Esophagus squamous epithelium (tissue), 5 donors: ENCODE data around the gene SREBF1. TPM values are rescaled to one million over a fixed set of nuclear protein-coding genes. Genes with fewer than 3 reads are reported as not detected.
A peak's percentile ranks its signal among the peaks of the same experiment; 100 is the strongest.

Experiments used
- DNase-seq: peaks from one replicate; lab custom pipeline; 2025; lab: John Stamatoyannopoulos, UW
- H3K27ac ChIP-seq, 4 donors: fragments of 200-600 bp; sonication (generic); one replicate each; pipeline ENCODE4 v1.5.1; 2016 to 2019; ENCODE audit warnings: mild to moderate bottlenecking in 1 of 4
- H3K27me3 ChIP-seq, 4 donors: fragments of 200-600 bp; sonication (generic); 1 replicate in 3 of 4; 2 replicates in 1 of 4; pipeline versions ENCODE4 v1.5.1 to v1.6.0; 2017 to 2021; ENCODE audit warnings: antibody characterized with exemption in 1 of 4
- H3K36me3 ChIP-seq, 3 donors: fragments of 200-600 bp; sonication (generic); one replicate each; pipeline ENCODE4 v1.5.1; 2016 to 2019
- H3K4me1 ChIP-seq, 3 donors: fragments of 200-600 bp; sonication (generic); one replicate each; pipeline ENCODE4 v1.5.1; 2017 to 2019
- H3K4me3 ChIP-seq, 4 donors: fragments of 200-600 bp; sonication (generic); 1 replicate in 3 of 4; 2 replicates in 1 of 4; pipeline ENCODE4 v1.5.1; 2016 to 2019; ENCODE audit warnings: mild to moderate bottlenecking in 2 of 4, moderate library complexity in 1 of 4
- H3K9me3 ChIP-seq, 3 donors: fragments of 200-600 bp; sonication (generic); one replicate each; pipeline ENCODE4 v1.5.1; 2016 to 2019
- CTCF ChIP-seq, 6 experiments: fragments of 450-650 bp in 4 of 6; fragments of 200-600 bp in 2 of 6; sonication (generic) in 2 of 6; IDR thresholded peaks; one replicate each; pipeline ENCODE4 v1.5.1; 2016 to 2019; ENCODE audit warnings: antibody characterized with exemption in 6 of 6, mild to moderate bottlenecking in 4 of 6, moderate library complexity in 4 of 6
- POLR2A ChIP-seq, 4 donors: fragments of 450-650 bp; IDR thresholded peaks; one replicate each; pipeline ENCODE4 v1.6.1; 2017; ENCODE audit warnings: antibody characterized with exemption in 4 of 4, mild to moderate bottlenecking in 4 of 4, moderate library complexity in 3 of 4
- WGBS, 2 donors: methylation state at CpG; one replicate each; pipeline ENCODE4 v1.1.5; 2018; 5-methylcytosine and 5-hydroxymethylcytosine counted together
- intact Hi-C: fragments of 100-400 bp; cut with DNase I; formaldehyde crosslinking; loops from one replicate; pipeline ENCODE4 v1.15.0; 2022
- total RNA-seq, 4 donors: library from RNA; depleted of rRNA; stranded (reverse); fragments of >200 nt; gene quantifications; one replicate each; pipeline ENCODE4 v1.1.0, GENCODE V29; 2016
- donor health status: DM: yes; HTN: yes; CAD: no.

SREBF1 gene
- total RNA-seq, 4 donors from 2014 or later: 55.0 to 137 (median 108) TPM

DNA sequence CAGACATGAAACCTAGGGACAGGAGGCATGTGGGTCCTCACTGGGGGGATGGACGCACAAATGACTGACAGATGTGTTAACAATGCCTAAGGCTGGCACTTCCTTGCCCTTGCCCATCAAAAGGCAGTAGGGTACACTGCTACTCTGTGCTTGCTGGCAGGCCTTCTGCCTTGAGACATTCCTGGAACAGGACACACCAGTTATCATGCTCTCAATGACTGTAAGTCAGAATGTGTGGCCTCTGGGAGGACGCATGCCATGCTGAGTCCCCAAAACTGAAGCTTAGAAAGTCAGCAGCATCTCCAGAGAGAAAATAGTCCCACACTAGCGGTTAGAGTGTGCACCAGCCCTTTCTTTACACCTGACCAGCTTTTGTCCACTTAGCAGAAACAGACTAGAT lies 16.1 kb upstream of the SREBF1 start:
- peak overlapping the region in 1 of 4 donors; percentile 46 for H3K27ac ChIP-seq
- H3K4me3 ChIP-seq: no peak overlapping the region
- H3K36me3 ChIP-seq: peaks cover 0 to 74% (median 4%) of the 10 kb centered on the region in 3 donors
- H3K9me3 ChIP-seq: no peaks in the 10 kb centered on the region
- no peak for TF ChIP-seq POLR2A (IDR thresholded peaks at IDR 0.05)
- no peak for TF ChIP-seq CTCF (IDR thresholded peaks at IDR 0.05)
- DNase-seq: no peak
- H3K27me3 ChIP-seq: no peaks in the 10 kb centered on the region
- intact Hi-C loops: no loop called here
- WGBS, 2 donors: 88 to 97% methylated on average over 3 of the region's 3 CpGs
- H3K4me1 ChIP-seq: peaks cover 32 to 71% (median 37%) of the 10 kb centered on the region in 3 donors

DNA sequence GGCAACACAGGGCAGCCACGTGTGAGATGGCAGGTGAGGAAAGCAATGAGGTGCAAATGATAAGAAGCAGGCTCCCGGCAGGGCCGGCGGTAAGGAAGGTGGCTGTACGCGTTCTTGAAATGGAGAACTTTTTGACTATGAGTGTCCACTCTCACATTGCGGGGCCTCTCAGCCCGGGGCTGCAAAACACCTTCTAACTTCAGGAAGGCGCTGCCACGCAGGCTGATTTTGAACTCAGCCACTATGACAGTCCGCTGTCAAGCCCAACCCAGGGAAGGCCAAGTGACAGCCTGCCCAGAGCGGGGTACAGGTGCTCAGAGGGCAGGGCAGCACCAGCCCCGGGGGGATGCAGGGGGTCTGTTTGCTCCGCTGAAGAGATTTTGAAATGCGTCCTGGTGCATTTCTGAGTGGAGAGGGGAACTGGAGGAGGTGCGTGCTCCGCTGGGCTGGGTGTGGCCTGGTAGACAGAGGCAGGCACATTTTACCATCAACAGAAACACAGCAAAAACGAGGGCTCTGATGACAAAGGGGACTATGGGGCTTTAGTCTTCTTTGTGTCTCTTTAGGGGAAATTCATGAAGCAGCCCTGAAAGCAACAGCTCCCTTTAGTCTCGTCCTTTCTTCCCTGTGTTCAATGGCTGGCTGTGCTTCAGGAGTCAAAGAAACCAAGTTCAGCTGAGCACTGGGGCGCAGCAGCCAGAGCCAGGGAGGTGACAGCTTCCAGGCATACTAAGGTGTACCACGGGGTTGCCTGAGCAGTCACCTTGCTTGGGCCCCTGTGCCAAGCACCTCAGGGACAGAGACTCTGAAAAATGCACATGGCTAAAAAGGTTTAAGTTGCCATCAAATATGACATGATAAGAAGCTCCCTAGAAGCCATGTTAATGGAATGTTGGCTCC lies 14.6 kb upstream of the SREBF1 start:
- no peaks in the 10 kb centered on the region for H3K27me3 ChIP-seq
- DNase-seq: no peak
- no peaks in the 10 kb centered on the region for H3K9me3 ChIP-seq
- WGBS, 2 donors: 84 to 92% methylated on average over 12 to 16 of the region's 21 CpGs
- H3K4me3 ChIP-seq: no peak overlapping the region
- no peak overlapping the region for H3K27ac ChIP-seq
- no peak for TF ChIP-seq CTCF (IDR thresholded peaks at IDR 0.05)
- no peak for TF ChIP-seq POLR2A (IDR thresholded peaks at IDR 0.05)
- intact Hi-C loops: no loop called here
- peaks cover 34 to 79% (median 37%) of the 10 kb centered on the region in 3 donors for H3K4me1 ChIP-seq
- peaks cover 0 to 74% (median 4%) of the 10 kb centered on the region in 3 donors for H3K36me3 ChIP-seq

- Histone ChIP-seq H3K27ac (peak overlapping the region; percentile 65 to 82 (median 72)), H3K36me3 (peaks cover 0 to 79% (median 4%) of the 10 kb centered on the region in 3 donors), H3K4me1 (peaks cover 25 to 74% (median 32%) of the 10 kb centered on the region in 3 donors), H3K9me3 (no peaks in the 10 kb centered on the region), H3K4me3 (no peak overlapping the region), H3K27me3 (no peaks in the 10 kb centered on the region)
- no peak for DNase-seq
- intact Hi-C loops: no loop called here
- TF ChIP-seq CTCF (IDR thresholded peaks at IDR 0.05) (peak in 2 of 6 experiments; percentile 14 to 17), POLR2A (IDR thresholded peaks at IDR 0.05) (no peak)
- WGBS, 2 donors: 33% methylated on average over 1 of the region's 2 CpGs; no CpG with 5 or more reads in 1 of the 2 donors
These were observed 13.1 kb upstream of the SREBF1 start for GRCh38 chr17:17849845-17850373.

DNA sequence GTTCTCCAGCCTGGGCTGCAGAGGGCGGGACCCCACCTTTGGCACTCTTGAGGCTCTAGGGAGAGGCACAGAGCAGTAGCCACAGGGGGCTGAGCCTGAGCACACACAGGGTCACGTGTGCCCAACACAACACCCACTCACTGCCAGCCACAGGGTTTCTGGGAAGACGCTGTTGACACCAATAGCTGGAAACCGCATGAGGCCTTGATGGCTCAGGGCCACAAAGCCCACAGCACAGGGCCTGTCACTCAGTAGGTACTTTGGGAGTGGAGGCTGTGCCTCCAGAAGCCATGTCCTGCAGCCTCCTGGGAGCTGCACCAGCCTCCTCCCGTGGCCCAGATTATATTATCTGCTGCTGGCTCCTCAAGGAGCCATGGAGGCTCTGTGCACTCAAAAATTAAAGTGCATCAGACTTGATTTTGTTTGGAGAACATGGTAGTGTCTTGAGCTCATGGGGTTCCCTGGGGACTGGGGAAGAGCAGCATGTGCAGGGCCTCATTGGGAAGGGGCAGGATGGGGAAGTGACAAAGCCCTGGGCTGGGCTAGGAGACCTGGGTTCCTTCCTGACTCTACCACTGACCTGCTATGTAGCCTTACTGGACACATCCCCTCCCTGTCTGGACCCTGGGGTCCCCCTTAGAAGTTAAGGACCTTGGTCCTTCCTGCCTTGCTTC lies 12.5 kb upstream of the SREBF1 start:
- DNase-seq: no peak
- Histone ChIP-seq H3K4me1 (peaks cover 23 to 73% (median 28%) of the 10 kb centered on the region in 3 donors), H3K9me3 (no peaks in the 10 kb centered on the region), H3K27me3 (no peaks in the 10 kb centered on the region), H3K4me3 (no peak overlapping the region), H3K27ac (peak overlapping the region; percentile 65 to 82 (median 72)), H3K36me3 (peaks cover 0 to 79% (median 4%) of the 10 kb centered on the region in 3 donors)
- TF ChIP-seq POLR2A (IDR thresholded peaks at IDR 0.05) (no peak), CTCF (IDR thresholded peaks at IDR 0.05) (no peak)
- intact Hi-C loops: no loop called here
- 20 to 33% methylated on average over 1 to 2 of the region's 5 CpGs for WGBS, 2 donors
